ENCODE measurements around the gene AP1M1.

Gene AP1M1

DNA sequence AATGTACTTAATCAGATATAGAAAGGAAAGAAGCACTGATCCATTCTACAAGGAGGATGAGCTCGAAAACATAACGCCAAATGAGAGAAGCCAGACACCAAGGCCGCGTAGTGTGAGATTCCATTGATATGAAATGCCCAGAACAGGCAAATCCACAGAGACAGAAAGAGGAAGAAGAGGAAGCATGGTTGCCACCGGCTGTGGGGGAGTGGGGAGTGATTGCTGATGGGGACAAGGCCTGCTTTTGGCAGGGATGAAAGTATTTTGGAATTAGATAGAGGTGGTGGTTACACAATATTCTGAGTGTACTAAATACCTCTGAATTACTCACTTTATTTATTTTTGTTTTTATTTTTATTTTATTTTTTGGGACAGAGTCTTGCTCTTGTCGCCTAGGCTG lies 76.7 kb downstream of the AP1M1 start:
- no peaks in the 10 kb centered on the region for H3K9me3 ChIP-seq (ENCODE audit: control insufficient read depth, insufficient read depth, low read depth, low read length)
- no peak for TF ChIP-seq YY2 (tag by site-specific recombination; IDR thresholded peaks at IDR 0.05)
- TF ChIP-seq GLI2 (tag by site-specific recombination; IDR thresholded peaks at IDR 0.05; ENCODE audit: borderline replicate concordance, low read depth): no peak
- no peak for TF ChIP-seq AEBP2 (tag by site-specific recombination; IDR thresholded peaks at IDR 0.05; ENCODE audit: borderline replicate concordance)
- TF ChIP-seq ZNF24 (tag by site-specific recombination; IDR thresholded peaks at IDR 0.05): no peak
- no peak for TF ChIP-seq ZBTB11 (tag by site-specific recombination; conservative IDR thresholded peaks at IDR 0.05; ENCODE audit: low read depth)
- TF ChIP-seq ZIC2 (tag by site-specific recombination; IDR thresholded peaks at IDR 0.05): no peak
- no peak for TF ChIP-seq ZNF621 (tag by site-specific recombination; IDR thresholded peaks at IDR 0.05)
- no peak for TF ChIP-seq ZNF837 (tag by site-specific recombination; IDR thresholded peaks at IDR 0.05)
- no peak for TF ChIP-seq ZNF350 (tag by site-specific recombination; IDR thresholded peaks at IDR 0.05)
- TF ChIP-seq ZNF530 (tag by site-specific recombination; IDR thresholded peaks at IDR 0.05; ENCODE audit: low read depth): no peak
- no peak for TF ChIP-seq ZNF677 (tag by site-specific recombination; IDR thresholded peaks at IDR 0.05)
- TF ChIP-seq, protein P1, sequence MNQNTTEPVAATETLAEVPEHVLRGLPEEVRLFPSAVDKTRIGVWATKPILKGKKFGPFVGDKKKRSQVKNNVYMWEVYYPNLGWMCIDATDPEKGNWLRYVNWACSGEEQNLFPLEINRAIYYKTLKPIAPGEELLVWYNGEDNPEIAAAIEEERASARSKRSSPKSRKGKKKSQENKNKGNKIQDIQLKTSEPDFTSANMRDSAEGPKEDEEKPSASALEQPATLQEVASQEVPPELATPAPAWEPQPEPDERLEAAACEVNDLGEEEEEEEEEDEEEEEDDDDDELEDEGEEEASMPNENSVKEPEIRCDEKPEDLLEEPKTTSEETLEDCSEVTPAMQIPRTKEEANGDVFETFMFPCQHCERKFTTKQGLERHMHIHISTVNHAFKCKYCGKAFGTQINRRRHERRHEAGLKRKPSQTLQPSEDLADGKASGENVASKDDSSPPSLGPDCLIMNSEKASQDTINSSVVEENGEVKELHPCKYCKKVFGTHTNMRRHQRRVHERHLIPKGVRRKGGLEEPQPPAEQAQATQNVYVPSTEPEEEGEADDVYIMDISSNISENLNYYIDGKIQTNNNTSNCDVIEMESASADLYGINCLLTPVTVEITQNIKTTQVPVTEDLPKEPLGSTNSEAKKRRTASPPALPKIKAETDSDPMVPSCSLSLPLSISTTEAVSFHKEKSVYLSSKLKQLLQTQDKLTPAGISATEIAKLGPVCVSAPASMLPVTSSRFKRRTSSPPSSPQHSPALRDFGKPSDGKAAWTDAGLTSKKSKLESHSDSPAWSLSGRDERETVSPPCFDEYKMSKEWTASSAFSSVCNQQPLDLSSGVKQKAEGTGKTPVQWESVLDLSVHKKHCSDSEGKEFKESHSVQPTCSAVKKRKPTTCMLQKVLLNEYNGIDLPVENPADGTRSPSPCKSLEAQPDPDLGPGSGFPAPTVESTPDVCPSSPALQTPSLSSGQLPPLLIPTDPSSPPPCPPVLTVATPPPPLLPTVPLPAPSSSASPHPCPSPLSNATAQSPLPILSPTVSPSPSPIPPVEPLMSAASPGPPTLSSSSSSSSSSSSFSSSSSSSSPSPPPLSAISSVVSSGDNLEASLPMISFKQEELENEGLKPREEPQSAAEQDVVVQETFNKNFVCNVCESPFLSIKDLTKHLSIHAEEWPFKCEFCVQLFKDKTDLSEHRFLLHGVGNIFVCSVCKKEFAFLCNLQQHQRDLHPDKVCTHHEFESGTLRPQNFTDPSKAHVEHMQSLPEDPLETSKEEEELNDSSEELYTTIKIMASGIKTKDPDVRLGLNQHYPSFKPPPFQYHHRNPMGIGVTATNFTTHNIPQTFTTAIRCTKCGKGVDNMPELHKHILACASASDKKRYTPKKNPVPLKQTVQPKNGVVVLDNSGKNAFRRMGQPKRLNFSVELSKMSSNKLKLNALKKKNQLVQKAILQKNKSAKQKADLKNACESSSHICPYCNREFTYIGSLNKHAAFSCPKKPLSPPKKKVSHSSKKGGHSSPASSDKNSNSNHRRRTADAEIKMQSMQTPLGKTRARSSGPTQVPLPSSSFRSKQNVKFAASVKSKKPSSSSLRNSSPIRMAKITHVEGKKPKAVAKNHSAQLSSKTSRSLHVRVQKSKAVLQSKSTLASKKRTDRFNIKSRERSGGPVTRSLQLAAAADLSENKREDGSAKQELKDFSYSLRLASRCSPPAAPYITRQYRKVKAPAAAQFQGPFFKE (tag by site-specific recombination; IDR thresholded peaks at IDR 0.05; ENCODE audit: borderline replicate concordance): no peak
- TF ChIP-seq, protein P2, sequence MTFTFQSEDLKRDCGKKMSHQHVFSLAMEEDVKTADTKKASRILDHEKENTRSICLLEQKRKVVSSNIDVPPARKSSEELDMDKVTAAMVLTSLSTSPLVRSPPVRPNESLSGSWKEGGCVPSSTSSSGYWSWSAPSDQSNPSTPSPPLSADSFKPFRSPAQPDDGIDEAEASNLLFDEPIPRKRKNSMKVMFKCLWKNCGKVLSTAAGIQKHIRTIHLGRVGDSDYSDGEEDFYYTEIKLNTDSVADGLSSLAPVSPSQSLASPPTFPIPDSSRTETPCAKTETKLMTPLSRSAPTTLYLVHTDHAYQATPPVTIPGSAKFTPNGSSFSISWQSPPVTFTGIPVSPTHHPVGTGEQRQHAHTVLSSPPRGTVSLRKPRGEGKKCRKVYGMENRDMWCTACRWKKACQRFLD (tag by site-specific recombination; IDR thresholded peaks at IDR 0.05): no peak
- no peak for TF ChIP-seq ZNF214 (tag by site-specific recombination; IDR thresholded peaks at IDR 0.05; ENCODE audit: borderline replicate concordance)
- TF ChIP-seq YY1 (tag by site-specific recombination; IDR thresholded peaks at IDR 0.05): no peak
- no peak for TF ChIP-seq ZNF830 (tag by site-specific recombination; IDR thresholded peaks at IDR 0.05; ENCODE audit: low read depth)
- no peak for TF ChIP-seq MYNN (tag by site-specific recombination; IDR thresholded peaks at IDR 0.05; ENCODE audit: borderline replicate concordance)
- TF ChIP-seq ZBTB17 (tag by site-specific recombination; IDR thresholded peaks at IDR 0.05): no peak
- no peak for TF ChIP-seq ZNF221 (tag by site-specific recombination; IDR thresholded peaks at IDR 0.05; ENCODE audit: borderline replicate concordance)

More for the DNA sequence above, 76.7 kb downstream of the AP1M1 start:
- H3K4me3 ChIP-seq (ENCODE audit: low read depth, low read length): no peak overlapping the region
- POLR2A ChIA-PET: no interaction called here
- H3K4me1 ChIP-seq (ENCODE audit: control insufficient read depth, insufficient read depth, low read length): no peaks in the 10 kb centered on the region
- CTCF ChIA-PET: no interaction called here
- H3K36me3 ChIP-seq (ENCODE audit: control insufficient read depth in 2 of 2, insufficient read depth in 1 of 2, low read length in 2 of 2): no peaks in the 10 kb centered on the region
- no peak overlapping the region for H3K27ac ChIP-seq (ENCODE audit: extremely low read depth, low read depth, low read length)

Measured in HEK293 (cell line).